ENCODE results near the gene ARSG. TPM values are rescaled to one million over a fixed set of nuclear protein-coding genes. Genes with fewer than 3 reads are reported as not detected.
"Not testable (repeated sequence)": the region's sequence is repeated elsewhere in the genome, so short reads cannot be mapped to it uniquely, and the experiment has no call there.

ARSG gene
- polyA plus RNA-seq, 3 donors, result 3.8 to 6.0 (median 4.0) TPM

GRCh38 chr17:68302666-68303065 is 11.4 kb downstream of the ARSG start:
- DNase-seq (ENCODE audit: low read depth in 3 of 3, low spot score in 2 of 3), result no peak

- no peak for DNase-seq (ENCODE audit: low read depth in 3 of 3, low spot score in 2 of 3)
These were observed 13.4 kb downstream of the ARSG start for GRCh38 chr17:68304706-68305105.

- no peak for DNase-seq (ENCODE audit: low read depth in 3 of 3, low spot score in 2 of 3)
These were observed 13.8 kb downstream of the ARSG start for GRCh38 chr17:68305142-68305541.

- DNase-seq (ENCODE audit: low read depth in 3 of 3, low spot score in 2 of 3), result no peak
These were observed 15.5 kb downstream of the ARSG start for GRCh38 chr17:68306819-68307218.

- no peak for DNase-seq (ENCODE audit: low read depth in 3 of 3, low spot score in 2 of 3)
These were observed 16.1 kb downstream of the ARSG start for GRCh38 chr17:68307443-68307842.

GRCh38 chr17:68308486-68308885 is 17.2 kb downstream of the ARSG start:
- not testable (repeated sequence) for DNase-seq (ENCODE audit: low read depth in 3 of 3, low spot score in 2 of 3)

GRCh38 chr17:68309066-68309670 is 17.9 kb downstream of the ARSG start:
- not testable (repeated sequence) for DNase-seq (ENCODE audit: low read depth in 3 of 3, low spot score in 2 of 3)

GRCh38 chr17:68310152-68310551 is 18.9 kb downstream of the ARSG start:
- DNase-seq (ENCODE audit: low read depth in 3 of 3, low spot score in 2 of 3), result no peak

GRCh38 chr17:68314916-68315535 is 23.7 kb downstream of the ARSG start:
- DNase-seq (ENCODE audit: low read depth in 3 of 3, low spot score in 2 of 3), result no peak

GRCh38 chr17:68315930-68316329 is 24.6 kb downstream of the ARSG start:
- no peak for DNase-seq (ENCODE audit: low read depth in 3 of 3, low spot score in 2 of 3)

- no peak for DNase-seq (ENCODE audit: low read depth in 3 of 3, low spot score in 2 of 3)
These were observed 26.2 kb downstream of the ARSG start for GRCh38 chr17:68317458-68317857.

- no peak for DNase-seq (ENCODE audit: low read depth in 3 of 3, low spot score in 2 of 3)
These were observed 27.1 kb downstream of the ARSG start for GRCh38 chr17:68318103-68318991.

GRCh38 chr17:68319410-68320162 is 28.3 kb downstream of the ARSG start:
- no peak for DNase-seq (ENCODE audit: low read depth in 3 of 3, low spot score in 2 of 3)

- no peak for DNase-seq (ENCODE audit: low read depth in 3 of 3, low spot score in 2 of 3)
These were observed 29.1 kb downstream of the ARSG start for GRCh38 chr17:68320311-68320865.

- no peak for DNase-seq (ENCODE audit: low read depth in 3 of 3, low spot score in 2 of 3)
These were observed 29.8 kb downstream of the ARSG start for GRCh38 chr17:68320943-68321555.

GRCh38 chr17:68321556-68321954 is 30.3 kb downstream of the ARSG start:
- no peak for DNase-seq (ENCODE audit: low read depth in 3 of 3, low spot score in 2 of 3)

- no peak for DNase-seq (ENCODE audit: low read depth in 3 of 3, low spot score in 2 of 3)
These were observed 31.3 kb downstream of the ARSG start for GRCh38 chr17:68322630-68323029.

GRCh38 chr17:68324114-68324513 is 32.8 kb downstream of the ARSG start:
- no peak for DNase-seq (ENCODE audit: low read depth in 3 of 3, low spot score in 2 of 3)

GRCh38 chr17:68324654-68325336 is 33.5 kb downstream of the ARSG start:
- DNase-seq (ENCODE audit: low read depth in 3 of 3, low spot score in 2 of 3), result no peak

GRCh38 chr17:68325961-68326360 is 34.7 kb downstream of the ARSG start:
- no peak for DNase-seq (ENCODE audit: low read depth in 3 of 3, low spot score in 2 of 3)

All from right renal cortex interstitium (tissue), 3 donors.